GM18951 (cell line): ENCODE results near the gene VSTM2B.

Source experiments
- POLR2A ChIP-seq: IDR thresholded peaks from 4 replicates; pipeline ENCODE4 v1.6.1; 2011; ENCODE audit warnings: mild to moderate bottlenecking; ENCODE audit not compliant: insufficient read length, insufficient read depth; ENCODE audit errors: extremely low read depth
- in situ Hi-C: fragments of 300-500 bp; cut with MboI; formaldehyde crosslinking; loops from one replicate; pipeline ENCODE4 v1.12.0; 2022; ENCODE audit warnings: low sequenced_read_pairs, mixed read lengths, inconsistent platforms; ENCODE audit not compliant: unreplicated experiment

The VSTM2B gene

DNA sequence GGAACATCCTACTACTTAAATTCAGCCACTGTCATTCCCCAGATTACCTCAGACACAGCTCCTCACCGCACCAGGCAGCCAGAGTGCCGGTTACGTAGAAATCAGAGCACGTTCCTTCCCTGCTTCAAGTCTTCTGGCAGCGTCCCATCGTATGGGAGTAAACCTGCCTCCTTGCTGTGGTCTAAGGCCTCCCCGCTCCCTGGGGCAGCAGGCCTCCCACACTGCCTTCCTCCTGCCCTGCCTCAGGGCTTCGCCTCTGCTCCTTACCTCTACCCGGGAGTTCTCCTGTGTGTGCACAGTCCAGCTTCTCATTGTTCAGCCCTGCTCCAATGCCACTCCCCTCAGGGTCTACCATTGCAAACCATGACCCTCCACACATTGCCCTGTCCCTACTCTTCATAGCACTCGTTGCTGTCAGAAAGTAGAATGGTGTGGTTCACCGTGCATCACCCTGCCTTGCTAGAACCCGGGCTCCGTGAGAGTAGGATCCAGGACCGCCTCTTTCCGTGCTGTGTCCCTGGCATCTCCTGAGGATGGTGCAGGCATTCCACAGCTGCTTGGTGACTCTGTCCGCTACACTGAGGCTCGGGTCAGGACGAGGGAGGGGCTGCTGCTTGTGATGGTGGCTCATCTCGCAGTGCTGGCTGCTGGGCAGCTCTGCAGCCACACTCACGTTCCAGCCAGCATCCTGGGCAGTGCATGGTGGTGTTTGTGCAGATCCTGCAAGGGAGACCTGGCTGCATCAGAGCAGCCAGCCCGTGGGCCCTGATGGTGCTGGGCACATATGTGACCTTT is 87.2 kb downstream of the VSTM2B start:
- in situ Hi-C loops, result loop anchor here (10.0 kb wide), 1 partner anchor 92 kb away; no protein-coding TSS in a partner anchor
- TF ChIP-seq POLR2A, result no peak

DNA sequence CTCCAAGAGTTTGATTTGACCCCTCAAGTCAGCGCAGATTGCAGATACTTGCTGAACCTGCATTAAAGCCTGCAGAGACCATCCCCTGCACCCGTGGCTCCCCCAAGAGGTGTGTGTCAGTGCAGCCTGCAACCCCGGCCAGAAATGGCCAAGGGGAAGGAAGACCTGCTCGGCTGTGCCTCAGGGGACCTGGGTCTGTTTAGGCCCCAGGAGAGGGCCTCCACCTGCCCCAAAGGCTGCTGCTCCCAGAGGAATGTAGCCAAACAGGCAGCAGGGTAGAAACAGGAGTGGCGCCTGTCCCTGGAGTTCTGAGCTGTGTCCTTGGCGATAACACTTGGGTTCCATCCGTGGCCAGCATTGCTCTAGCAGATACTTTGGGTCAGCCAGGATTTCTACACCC is 88.3 kb downstream of the VSTM2B start:
- TF ChIP-seq POLR2A, result no peak
- in situ Hi-C loops, result loop anchor here (10.0 kb wide), 1 partner anchor 91 kb away; no protein-coding TSS in a partner anchor
